Naive thymus-derived CD8-positive, alpha-beta T cell (primary cell): ENCODE results near the gene SPSB1. TPM values are rescaled to one million over a fixed set of nuclear protein-coding genes. Genes with fewer than 3 reads are reported as not detected.

Experiments
- ATAC-seq, 2 donors: fragments of 150-1000 bp; cut with Tn5 transposase in 1 of 2; sonication (Bioruptor Pico), chemical (Tn5 transposase) in 1 of 2; 1 replicate in 1 of 2; 2 replicates in 1 of 2; pipeline ENCODE4 v1.10.0; 2021; ENCODE audit warnings: mild to moderate bottlenecking in 2 of 2, moderate library complexity in 2 of 2
- POLR2A ChIA-PET: fragments of 350-600 bp; sonication (Branson Sonifier 250); formaldehyde crosslinking; loops from one replicate; lab custom pipeline; 2021; ENCODE audit warnings: antibody characterized with exemption; lab: Charles Lee
- DNase-seq, 10 donors: peaks; one replicate each; pipeline versions ENCODE4 v3.0.0 to v3.0.0-alpha.2; 2020 to 2022
- H3K27ac Mint-ChIP-seq, 10 donors: one replicate each; pipeline ENCODE4 v1.8.0; 2020 to 2022; ENCODE audit warnings: mild to moderate bottlenecking in 10 of 10, mixed read lengths in 10 of 10, moderate library complexity in 4 of 10, inconsistent platforms in 1 of 10
- H3K27me3 Mint-ChIP-seq, 5 donors: one replicate each; pipeline ENCODE4 v1.8.0; 2021 to 2022; ENCODE audit warnings: mixed read lengths in 5 of 5
- H3K36me3 Mint-ChIP-seq, 3 donors: one replicate each; pipeline ENCODE4 v1.8.0; 2020 to 2022; ENCODE audit warnings: mixed read lengths in 3 of 3, mild to moderate bottlenecking in 2 of 3, inconsistent platforms in 1 of 3
- H3K4me1 Mint-ChIP-seq, 4 donors: one replicate each; pipeline ENCODE4 v1.8.0; 2021 to 2022; ENCODE audit warnings: mixed read lengths in 4 of 4
- H3K4me3 Mint-ChIP-seq, 10 donors: one replicate each; pipeline ENCODE4 v1.8.0; 2020 to 2022; ENCODE audit warnings: mild to moderate bottlenecking in 10 of 10, mixed read lengths in 10 of 10, moderate library complexity in 6 of 10, inconsistent platforms in 1 of 10
- H3K9me3 Mint-ChIP-seq, 9 donors: one replicate each; pipeline ENCODE4 v1.8.0; 2020 to 2022; ENCODE audit warnings: mixed read lengths in 9 of 9, mild to moderate bottlenecking in 3 of 9, inconsistent platforms in 1 of 9, moderate library complexity in 1 of 9
- polyA plus RNA-seq, 3 donors: library from polyadenylated mRNA; unstranded; fragments of 300-500 nt; fragmentation: Illumina TruSeq; gene quantifications; one replicate each; pipeline ENCODE4 v1.2.3, GENCODE V29; 2021
- total RNA-seq, 8 experiments: library from RNA in 2 of 8; stranded (reverse) in 2 of 8; gene quantifications; one replicate each; pipeline ENCODE4 v1.2.3 and lab custom pipeline; 2021 to 2026

The SPSB1 gene
- total and polyA plus RNA-seq, 5 experiments from 2014 or later: 0.44 to 1.7 (median 1.5) TPM

DNA sequence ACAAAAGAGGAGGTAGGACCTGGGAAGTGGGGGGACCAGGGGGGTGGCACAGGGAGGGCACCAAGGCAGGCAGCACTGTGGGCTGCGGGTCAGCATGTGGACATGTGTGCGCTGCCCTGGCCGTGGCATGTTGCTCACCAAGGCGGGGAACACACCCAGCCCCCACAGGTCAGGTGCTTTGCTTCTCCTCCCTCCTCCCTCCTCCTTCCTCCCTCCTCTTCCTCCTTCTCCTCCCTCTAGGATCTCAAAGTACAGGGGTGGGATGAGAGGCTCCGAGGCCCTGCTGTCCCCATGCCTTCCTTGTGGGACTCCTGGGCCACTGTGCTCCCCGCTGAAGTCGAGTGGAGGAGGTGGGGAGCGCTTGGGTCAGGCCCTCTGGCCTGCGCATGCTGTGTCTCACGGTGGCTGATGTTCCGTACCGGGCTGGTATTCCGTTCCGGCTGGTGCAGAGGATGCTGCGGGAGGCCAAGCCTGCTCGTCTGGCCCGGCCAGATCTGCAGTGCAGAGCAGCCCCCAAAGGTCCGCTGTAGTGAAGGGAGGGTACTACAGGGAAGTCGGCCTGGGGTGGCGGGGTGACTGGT, 26.6 kb downstream of the SPSB1 start:
- Mint-ChIP-seq H3K36me3 (no peaks in the 10 kb centered on the region), H3K27ac (no peak overlapping the region), H3K4me3 (peak overlapping the region in 1 of 10 donors; percentile 22), H3K9me3 (no peaks in the 10 kb centered on the region), H3K27me3 (no peaks in the 10 kb centered on the region), H3K4me1 (peaks cover 4 to 33% (median 26%) of the 10 kb centered on the region in 4 donors)
- no peak for ATAC-seq
- POLR2A ChIA-PET: no interaction called here
- DNase-seq: no peak

GRCh38 chr1:9319789-9320519, 27.3 kb downstream of the SPSB1 start:
- no peaks in the 10 kb centered on the region for H3K9me3 Mint-ChIP-seq
- H3K27me3 Mint-ChIP-seq: no peaks in the 10 kb centered on the region
- H3K36me3 Mint-ChIP-seq: no peaks in the 10 kb centered on the region
- DNase-seq: no peak
- H3K4me3 Mint-ChIP-seq: no peak overlapping the region
- POLR2A ChIA-PET: no interaction called here
- no peak overlapping the region for H3K27ac Mint-ChIP-seq
- H3K4me1 Mint-ChIP-seq: peaks cover 4 to 28% (median 24%) of the 10 kb centered on the region in 4 donors
- no peak for ATAC-seq

- Mint-ChIP-seq H3K4me3 (no peak overlapping the region), H3K27me3 (no peaks in the 10 kb centered on the region), H3K27ac (peak overlapping the region in 1 of 10 donors; percentile 14), H3K9me3 (no peaks in the 10 kb centered on the region), H3K4me1 (peaks cover 4 to 20% (median 16%) of the 10 kb centered on the region in 4 donors), H3K36me3 (no peaks in the 10 kb centered on the region)
- ATAC-seq (no peak), DNase-seq (no peak)
- POLR2A ChIA-PET: interaction anchor here (0.7 kb wide), 2 partner anchors 10 to 419 kb away, joined by 3 to 8 read pairs; no protein-coding TSS in a partner anchor
Observed at GRCh38 chr1:9320520-9321479, 28.1 kb downstream of the SPSB1 start.

DNA sequence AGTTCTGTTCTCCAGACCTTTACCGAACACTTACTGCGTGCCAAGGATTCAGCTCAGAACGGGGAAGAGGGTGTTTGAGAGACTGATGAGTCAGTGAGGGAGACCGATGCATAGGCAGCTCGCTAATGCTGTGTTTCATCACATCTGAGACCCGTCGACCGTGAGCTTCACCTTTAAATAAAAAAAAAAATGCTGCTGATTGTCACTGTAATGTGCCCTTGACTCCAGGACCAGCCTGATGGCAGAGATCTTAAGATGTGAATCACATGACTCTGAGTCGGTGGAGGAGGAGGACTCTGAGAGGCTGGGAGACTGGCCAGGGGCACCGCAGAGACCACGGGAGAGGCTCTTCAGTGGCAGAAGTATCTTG, 28.8 kb downstream of the SPSB1 start:
- no peak overlapping the region for H3K4me3 Mint-ChIP-seq
- DNase-seq: no peak
- no peaks in the 10 kb centered on the region for H3K27me3 Mint-ChIP-seq
- ATAC-seq: no peak
- POLR2A ChIA-PET: interaction anchor here (0.7 kb wide), 2 partner anchors 11 to 420 kb away, joined by 3 to 8 read pairs; no protein-coding TSS in a partner anchor
- no peak overlapping the region for H3K27ac Mint-ChIP-seq
- no peaks in the 10 kb centered on the region for H3K9me3 Mint-ChIP-seq
- H3K4me1 Mint-ChIP-seq: peaks cover 4 to 19% (median 15%) of the 10 kb centered on the region in 4 donors
- H3K36me3 Mint-ChIP-seq: no peaks in the 10 kb centered on the region

DNA sequence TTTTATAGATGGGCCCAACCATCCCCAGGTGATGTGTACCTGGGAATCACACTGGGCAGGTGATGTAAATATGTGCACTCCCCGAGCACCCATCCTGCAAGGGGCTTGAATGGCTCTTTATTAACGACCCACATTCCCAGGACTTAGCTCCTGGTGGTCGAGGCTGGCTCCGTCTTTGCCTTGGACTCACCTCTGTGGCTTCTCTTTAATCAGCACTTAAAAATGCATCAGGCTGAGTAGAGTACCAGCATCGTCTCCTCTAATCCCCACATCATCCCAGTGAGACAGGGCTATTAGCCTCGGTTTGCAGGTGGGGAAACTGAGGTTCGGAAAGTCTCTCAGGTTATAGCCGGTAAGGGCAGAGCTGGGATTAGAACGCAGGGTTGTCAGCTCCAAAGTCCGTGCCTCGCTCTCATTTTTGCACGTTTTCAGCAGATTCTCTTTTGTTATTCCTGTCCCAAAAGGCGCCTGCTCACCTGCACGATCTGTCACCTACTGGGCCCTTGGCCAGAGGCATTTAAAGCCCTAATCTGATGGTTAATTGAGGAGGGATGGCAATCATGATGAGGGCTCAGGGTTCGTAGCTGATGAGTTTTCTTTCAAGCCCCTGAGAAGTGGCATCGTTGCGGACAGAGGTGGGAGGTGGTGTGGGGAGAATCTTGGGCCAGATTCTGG, 29.4 kb downstream of the SPSB1 start:
- Mint-ChIP-seq H3K9me3 (no peaks in the 10 kb centered on the region), H3K4me3 (no peak overlapping the region), H3K27ac (no peak overlapping the region), H3K27me3 (no peaks in the 10 kb centered on the region), H3K36me3 (no peaks in the 10 kb centered on the region), H3K4me1 (peaks cover 2 to 15% (median 12%) of the 10 kb centered on the region in 4 donors)
- POLR2A ChIA-PET: no interaction called here
- ATAC-seq: no peak
- DNase-seq: no peak

DNA sequence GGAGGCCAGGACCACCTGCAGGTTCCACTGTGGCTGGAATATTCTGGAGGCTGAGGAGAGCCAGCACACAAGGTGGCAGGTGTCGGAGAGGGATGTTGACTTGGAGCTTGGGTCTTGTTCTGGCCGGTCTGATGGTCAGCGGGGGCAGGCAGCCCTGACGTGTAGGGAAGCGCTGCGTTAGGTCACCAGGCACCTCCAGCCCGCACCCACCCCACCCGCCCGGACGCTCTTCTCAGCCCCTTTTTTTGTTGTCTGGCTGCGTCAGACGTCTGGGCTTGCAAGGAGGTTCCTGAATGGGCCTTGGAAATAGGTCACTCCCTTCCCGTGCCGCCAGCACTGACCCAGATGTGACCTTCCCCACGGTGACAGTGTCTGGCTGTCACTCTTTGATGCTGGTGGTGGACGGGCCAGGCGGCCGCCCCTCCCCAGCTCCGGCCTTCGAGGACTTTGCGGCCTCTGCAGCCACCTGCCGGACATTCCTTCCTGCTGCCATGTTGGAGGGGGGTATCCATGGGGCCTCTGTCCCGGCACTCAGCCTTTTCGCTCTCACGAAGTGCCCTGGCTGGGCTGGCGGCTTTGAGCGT, 30.1 kb downstream of the SPSB1 start:
- no peaks in the 10 kb centered on the region for H3K27me3 Mint-ChIP-seq
- H3K4me1 Mint-ChIP-seq: peaks cover 0 to 8% (median 7%) of the 10 kb centered on the region in 4 donors
- no peak overlapping the region for H3K27ac Mint-ChIP-seq
- DNase-seq (no peak), ATAC-seq (no peak)
- H3K9me3 Mint-ChIP-seq: no peaks in the 10 kb centered on the region
- H3K36me3 Mint-ChIP-seq: no peaks in the 10 kb centered on the region
- H3K4me3 Mint-ChIP-seq: no peak overlapping the region
- POLR2A ChIA-PET: no interaction called here

DNA sequence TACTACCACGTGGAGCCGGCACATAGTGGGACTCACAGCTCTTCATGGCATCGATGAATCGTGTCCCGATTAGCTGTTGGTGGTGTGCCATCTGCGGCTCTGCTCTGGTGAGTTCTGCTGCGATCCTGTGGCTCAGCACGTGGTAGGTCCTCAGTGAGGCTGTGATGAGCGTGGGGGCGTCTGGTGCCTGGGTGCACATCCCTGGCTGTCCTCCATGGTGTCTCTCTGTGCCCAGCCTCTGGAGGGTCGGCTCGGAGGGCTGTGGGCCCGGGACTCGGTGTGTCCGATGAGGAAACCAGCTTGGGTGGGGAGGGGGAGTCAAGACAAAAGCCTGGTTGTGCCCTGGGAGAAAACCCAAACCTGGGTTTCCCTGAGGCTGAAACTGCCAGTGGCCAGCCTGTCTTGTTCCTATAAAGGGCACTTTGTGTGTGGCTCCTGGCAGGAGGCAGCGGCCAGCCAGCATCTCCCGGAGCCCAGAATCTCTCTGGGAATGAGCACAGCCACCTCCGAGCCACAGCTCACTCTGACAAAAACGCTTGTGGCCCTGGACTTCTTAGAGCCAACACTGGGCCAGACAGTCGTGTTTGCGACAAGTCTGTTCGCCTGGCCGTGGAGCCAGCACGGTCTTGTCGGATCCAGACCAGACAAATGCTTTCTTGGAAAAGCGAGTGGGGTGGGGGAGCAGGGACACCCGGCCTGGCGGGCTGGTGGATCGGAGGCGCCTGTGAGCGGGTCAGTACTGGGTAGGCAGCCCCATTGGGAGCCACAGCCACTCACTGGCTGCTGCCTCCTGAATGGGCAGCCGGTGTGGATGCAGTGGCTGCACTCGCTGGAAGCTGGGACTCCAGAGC, 31.8 kb downstream of the SPSB1 start:
- H3K9me3 Mint-ChIP-seq: no peaks in the 10 kb centered on the region
- POLR2A ChIA-PET: no interaction called here
- H3K4me1 Mint-ChIP-seq: no peaks in the 10 kb centered on the region
- ATAC-seq (no peak), DNase-seq (no peak)
- no peak overlapping the region for H3K27ac Mint-ChIP-seq
- H3K27me3 Mint-ChIP-seq: no peaks in the 10 kb centered on the region
- H3K4me3 Mint-ChIP-seq: no peak overlapping the region
- no peaks in the 10 kb centered on the region for H3K36me3 Mint-ChIP-seq

DNA sequence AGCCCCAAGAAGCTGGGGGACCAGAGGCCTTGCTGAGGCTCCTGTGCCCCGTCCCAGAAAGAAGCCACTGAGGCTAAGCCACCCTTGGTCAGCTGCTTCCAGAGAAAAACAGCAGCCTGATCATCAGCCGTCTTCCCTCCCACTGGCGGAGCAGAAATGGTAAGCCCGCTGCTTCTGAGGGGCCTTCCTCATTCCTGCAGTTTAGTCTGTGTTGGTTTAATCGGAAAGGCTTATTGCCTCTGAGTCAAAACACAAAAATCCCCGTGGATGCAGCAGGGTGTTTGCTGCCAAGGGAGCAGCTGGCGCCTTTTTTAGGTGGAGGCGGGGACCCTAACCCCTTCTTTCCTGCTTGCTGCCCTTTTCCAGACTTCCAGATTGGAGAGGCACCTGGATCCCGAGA, 33.9 kb downstream of the SPSB1 start:
- Mint-ChIP-seq H3K27ac (no peak overlapping the region), H3K27me3 (no peaks in the 10 kb centered on the region), H3K36me3 (no peaks in the 10 kb centered on the region), H3K9me3 (no peaks in the 10 kb centered on the region), H3K4me3 (no peak overlapping the region), H3K4me1 (peaks cover 0 to under 1% (median 0%) of the 10 kb centered on the region in 4 donors)
- POLR2A ChIA-PET: no interaction called here
- ATAC-seq (no peak), DNase-seq (no peak)

DNA sequence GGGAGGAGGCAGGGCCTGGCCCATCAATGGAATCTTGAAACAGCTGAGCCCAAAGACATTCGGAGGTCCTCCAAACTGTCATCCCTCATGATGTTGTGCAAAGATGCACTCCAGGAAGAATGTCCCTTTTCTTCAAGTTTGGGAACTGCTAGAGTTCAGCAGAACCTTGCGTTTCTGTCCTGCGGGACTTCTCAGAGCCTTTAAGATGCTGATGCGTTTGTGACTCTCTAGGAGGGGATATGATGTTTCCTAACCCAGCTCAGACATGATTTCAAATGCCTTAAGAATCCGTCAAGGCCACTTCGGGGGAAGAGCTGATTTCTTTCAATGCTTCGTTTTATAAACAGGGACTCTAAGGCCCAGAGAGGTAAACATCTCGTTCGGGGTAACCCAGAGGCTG, 35.5 kb downstream of the SPSB1 start:
- Mint-ChIP-seq H3K4me3 (no peak overlapping the region), H3K4me1 (peaks cover 5 to 11% (median 8%) of the 10 kb centered on the region in 4 donors), H3K9me3 (no peaks in the 10 kb centered on the region), H3K27me3 (no peaks in the 10 kb centered on the region), H3K27ac (no peak overlapping the region), H3K36me3 (no peaks in the 10 kb centered on the region)
- DNase-seq: no peak
- POLR2A ChIA-PET: no interaction called here
- no peak for ATAC-seq

GRCh38 chr1:9328715-9329114, 36.0 kb downstream of the SPSB1 start:
- no peaks in the 10 kb centered on the region for H3K27me3 Mint-ChIP-seq
- no peaks in the 10 kb centered on the region for H3K36me3 Mint-ChIP-seq
- POLR2A ChIA-PET: no interaction called here
- peak overlapping the region in 1 of 10 donors; percentile 37 for H3K27ac Mint-ChIP-seq
- no peak overlapping the region for H3K4me3 Mint-ChIP-seq
- ATAC-seq (no peak), DNase-seq (no peak)
- peaks cover 5 to 12% (median 9%) of the 10 kb centered on the region in 4 donors for H3K4me1 Mint-ChIP-seq
- H3K9me3 Mint-ChIP-seq: no peaks in the 10 kb centered on the region

GRCh38 chr1:9331016-9331415, 38.3 kb downstream of the SPSB1 start:
- POLR2A ChIA-PET: no interaction called here

More at GRCh38 chr1:9331016-9331415, 38.3 kb downstream of the SPSB1 start:
- ATAC-seq (no peak), DNase-seq (no peak)
- Mint-ChIP-seq H3K4me1 (peaks cover 5 to 15% (median 10%) of the 10 kb centered on the region in 4 donors), H3K36me3 (no peaks in the 10 kb centered on the region), H3K9me3 (no peaks in the 10 kb centered on the region), H3K4me3 (no peak overlapping the region), H3K27ac (no peak overlapping the region), H3K27me3 (no peaks in the 10 kb centered on the region)
